Suppressor macrophage (primary cell): ENCODE data around the gene TRNT1.
A peak's percentile ranks its signal among the peaks of the same experiment; 100 is the strongest.

ENCODE experiments used
- DNase-seq, 4 experiments: peaks; one replicate each; pipeline ENCODE4 v3.0.0-alpha.2; 2020 to 2022

TRNT1 gene

GRCh38 chr3:3113042-3113709, 13.6 kb upstream of the TRNT1 start:
- no peak for DNase-seq

- DNase-seq = no peak
These were observed 9.1 kb upstream of the TRNT1 start for GRCh38 chr3:3117651-3118050.

- no peak for DNase-seq
These were observed 7.3 kb upstream of the TRNT1 start for GRCh38 chr3:3119393-3119851.

GRCh38 chr3:3125977-3126376, 763 bp upstream of the TRNT1 start:
- no peak for DNase-seq

- DNase-seq = peak in 3 of 4 experiments; percentile 1 to 16 (median 7)
These were observed 781 bp downstream of the TRNT1 start for GRCh38 chr3:3127432-3128010.

GRCh38 chr3:3129579-3129978, 2.8 kb downstream of the TRNT1 start:
- DNase-seq = no peak

GRCh38 chr3:3133500-3133899, 6.8 kb downstream of the TRNT1 start:
- no peak for DNase-seq

- no peak for DNase-seq
These were observed 8.2 kb downstream of the TRNT1 start for GRCh38 chr3:3134750-3135448.

GRCh38 chr3:3137526-3137925, 10.8 kb downstream of the TRNT1 start:
- DNase-seq = no peak

- peak in 1 of 4 experiments; percentile 3 for DNase-seq
These were observed 15.2 kb downstream of the TRNT1 start for GRCh38 chr3:3141939-3142338.

- DNase-seq = no peak
These were observed 19.1 kb downstream of the TRNT1 start for GRCh38 chr3:3145831-3146230.

GRCh38 chr3:3149560-3149959, 22.8 kb downstream of the TRNT1 start:
- DNase-seq = no peak

- no peak for DNase-seq
These were observed 24.8 kb downstream of the TRNT1 start for GRCh38 chr3:3151513-3151912.

GRCh38 chr3:3154879-3155610, 28.3 kb downstream of the TRNT1 start:
- DNase-seq = no peak

GRCh38 chr3:3157484-3157883, 30.7 kb downstream of the TRNT1 start:
- no peak for DNase-seq

GRCh38 chr3:3160826-3161225, 34.1 kb downstream of the TRNT1 start:
- no peak for DNase-seq

GRCh38 chr3:3165241-3165640, 38.5 kb downstream of the TRNT1 start:
- DNase-seq = no peak

- no peak for DNase-seq
These were observed 38.9 kb downstream of the TRNT1 start for GRCh38 chr3:3165650-3166049.

GRCh38 chr3:3170998-3171397, 44.3 kb downstream of the TRNT1 start:
- DNase-seq = peak in 3 of 4 experiments; percentile 8 to 52 (median 47)

GRCh38 chr3:3172627-3173026, 45.9 kb downstream of the TRNT1 start:
- DNase-seq = peak in 1 of 4 experiments; percentile 8

GRCh38 chr3:3177861-3178497, 51.2 kb downstream of the TRNT1 start:
- peak in 2 of 4 experiments; percentile 6 to 27 for DNase-seq

GRCh38 chr3:3178498-3179328, 52.0 kb downstream of the TRNT1 start:
- peak in 1 of 4 experiments; percentile 6 for DNase-seq
